Measurements from ENCODE around the gene TUBAL3. TPM values are rescaled to one million over a fixed set of nuclear protein-coding genes. Genes with fewer than 3 reads are reported as not detected.
"Not testable (repeated sequence)": the region's sequence is repeated elsewhere in the genome, so short reads cannot be mapped to it uniquely, and the experiment has no call there.

Gene TUBAL3
- total and polyA plus RNA-seq, 5 donors, result 0.43 to 1.7 (median 1.0) TPM

- H3K27me3 ChIP-seq (ENCODE audit: control insufficient read depth, insufficient read depth); H3K9me3 ChIP-seq (ENCODE audit: control insufficient read depth, low read length); H3K27ac ChIP-seq (ENCODE audit: low read length); ATAC-seq; H3K4me1 ChIP-seq (ENCODE audit: control insufficient read depth, insufficient read depth, low read length); DNase-seq; intact Hi-C loops (cut with DNase I); H3K4me3 ChIP-seq (ENCODE audit: low read length): not testable (repeated sequence)
- WGBS, result 95% methylated on average over 5 of the region's 5 CpGs
Observed at GRCh38 chr10:5379202-5379601, 25.4 kb downstream of the TUBAL3 start.

DNA sequence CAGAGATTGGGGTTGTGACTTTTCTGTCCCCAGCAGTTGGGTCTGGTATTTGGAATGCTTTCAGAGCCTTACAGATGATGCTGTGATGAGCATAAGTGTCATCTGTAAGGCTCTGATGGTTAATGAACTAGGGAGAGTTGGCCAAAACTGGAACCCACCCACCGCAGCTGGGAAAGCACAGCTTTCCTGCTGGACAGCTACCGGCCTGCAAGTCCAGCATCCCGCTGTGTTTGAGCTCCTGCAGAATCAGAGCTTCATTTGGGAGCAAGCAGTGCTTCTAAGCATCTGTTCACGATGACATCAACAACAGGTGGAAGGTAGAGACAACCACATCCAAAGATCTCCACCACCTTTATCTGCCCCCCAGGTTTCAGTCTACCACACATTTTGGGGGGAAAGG, 28.2 kb downstream of the TUBAL3 start:
- no peak for ATAC-seq
- H3K27ac ChIP-seq (ENCODE audit: low read length), result no peak overlapping the region
- H3K4me3 ChIP-seq (ENCODE audit: low read length), result no peak overlapping the region
- H3K27me3 ChIP-seq (ENCODE audit: control insufficient read depth, insufficient read depth), result no peaks in the 10 kb centered on the region
- H3K9me3 ChIP-seq (ENCODE audit: control insufficient read depth, low read length), result no peaks in the 10 kb centered on the region
- no peak for DNase-seq
- intact Hi-C loops (cut with DNase I), result no loop called here
- 64% methylated on average over 4 of the region's 4 CpGs for WGBS
- H3K4me1 ChIP-seq (ENCODE audit: control insufficient read depth, insufficient read depth, low read length), result no peaks in the 10 kb centered on the region

DNA sequence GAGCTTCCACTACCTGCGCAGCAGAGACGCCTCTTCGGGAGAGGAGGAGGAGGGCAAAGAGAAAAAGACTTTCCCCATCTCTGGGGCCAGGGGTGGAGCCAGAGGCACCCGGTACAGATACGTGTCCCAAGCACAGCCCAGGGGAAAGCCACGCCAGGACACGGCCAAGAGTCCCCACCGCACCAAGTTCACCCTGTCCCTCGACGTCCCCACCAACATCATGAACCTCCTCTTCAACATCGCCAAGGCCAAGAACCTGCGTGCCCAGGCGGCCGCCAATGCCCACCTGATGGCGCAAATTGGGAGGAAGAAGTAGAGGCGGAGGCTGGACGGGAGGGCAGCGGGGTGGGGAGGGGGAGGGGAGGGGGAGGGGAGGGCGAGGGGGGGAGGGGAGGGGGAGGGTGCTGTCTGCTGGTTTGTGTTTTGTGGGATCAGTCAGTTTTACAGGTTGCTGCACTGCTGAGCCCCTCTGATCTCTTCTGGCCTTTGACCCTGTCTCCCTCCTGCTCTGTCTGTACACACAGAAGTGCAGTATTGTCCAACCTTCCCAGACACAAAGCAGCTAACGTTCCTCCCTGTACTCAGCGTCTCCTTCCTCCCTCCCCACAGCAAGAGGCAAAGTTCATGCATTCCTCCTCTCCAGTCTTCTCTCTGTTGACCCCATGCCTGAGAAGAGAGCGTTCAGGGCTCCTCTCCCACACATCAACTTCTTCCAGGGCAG, 30.6 kb downstream of the TUBAL3 start:
- intact Hi-C loops (cut with DNase I), result no loop called here
- H3K4me1 ChIP-seq (ENCODE audit: control insufficient read depth, insufficient read depth, low read length), result no peaks in the 10 kb centered on the region
- ATAC-seq, result no peak
- WGBS, result 84% methylated on average over 20 of the region's 22 CpGs
- no peaks in the 10 kb centered on the region for H3K27me3 ChIP-seq (ENCODE audit: control insufficient read depth, insufficient read depth)
- H3K9me3 ChIP-seq (ENCODE audit: control insufficient read depth, low read length), result no peaks in the 10 kb centered on the region
- no peak overlapping the region for H3K27ac ChIP-seq (ENCODE audit: low read length)
- no peak overlapping the region for H3K4me3 ChIP-seq (ENCODE audit: low read length)
- no peak for DNase-seq

DNA sequence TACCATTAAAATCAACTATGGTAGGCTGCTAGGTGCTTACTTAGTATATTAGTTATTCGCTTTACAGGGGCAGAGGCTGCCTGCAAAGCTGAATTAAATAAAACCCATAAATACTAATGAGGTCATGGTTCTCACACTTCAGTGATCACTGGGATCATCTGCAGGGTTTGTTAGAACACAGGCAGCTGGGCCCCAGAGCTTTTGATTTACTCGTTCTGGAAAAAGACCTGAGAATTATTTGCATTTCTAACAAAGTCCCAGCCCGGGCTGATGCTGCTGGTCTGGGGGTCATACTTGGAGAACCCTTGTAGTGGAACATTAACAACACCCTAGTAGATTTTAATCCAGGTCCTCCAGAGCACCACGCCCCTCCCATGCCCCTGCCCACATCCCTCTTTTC, 31.3 kb downstream of the TUBAL3 start:
- Histone ChIP-seq H3K4me1 (ENCODE audit: control insufficient read depth, insufficient read depth, low read length) (no peaks in the 10 kb centered on the region), H3K4me3 (ENCODE audit: low read length) (no peak overlapping the region), H3K27ac (ENCODE audit: low read length) (no peak overlapping the region), H3K9me3 (ENCODE audit: control insufficient read depth, low read length) (no peaks in the 10 kb centered on the region), H3K27me3 (ENCODE audit: control insufficient read depth, insufficient read depth) (no peaks in the 10 kb centered on the region)
- WGBS, result 88% methylated on average over 4 of the region's 4 CpGs
- no peak for ATAC-seq
- intact Hi-C loops (cut with DNase I), result no loop called here
- DNase-seq, result no peak

DNA sequence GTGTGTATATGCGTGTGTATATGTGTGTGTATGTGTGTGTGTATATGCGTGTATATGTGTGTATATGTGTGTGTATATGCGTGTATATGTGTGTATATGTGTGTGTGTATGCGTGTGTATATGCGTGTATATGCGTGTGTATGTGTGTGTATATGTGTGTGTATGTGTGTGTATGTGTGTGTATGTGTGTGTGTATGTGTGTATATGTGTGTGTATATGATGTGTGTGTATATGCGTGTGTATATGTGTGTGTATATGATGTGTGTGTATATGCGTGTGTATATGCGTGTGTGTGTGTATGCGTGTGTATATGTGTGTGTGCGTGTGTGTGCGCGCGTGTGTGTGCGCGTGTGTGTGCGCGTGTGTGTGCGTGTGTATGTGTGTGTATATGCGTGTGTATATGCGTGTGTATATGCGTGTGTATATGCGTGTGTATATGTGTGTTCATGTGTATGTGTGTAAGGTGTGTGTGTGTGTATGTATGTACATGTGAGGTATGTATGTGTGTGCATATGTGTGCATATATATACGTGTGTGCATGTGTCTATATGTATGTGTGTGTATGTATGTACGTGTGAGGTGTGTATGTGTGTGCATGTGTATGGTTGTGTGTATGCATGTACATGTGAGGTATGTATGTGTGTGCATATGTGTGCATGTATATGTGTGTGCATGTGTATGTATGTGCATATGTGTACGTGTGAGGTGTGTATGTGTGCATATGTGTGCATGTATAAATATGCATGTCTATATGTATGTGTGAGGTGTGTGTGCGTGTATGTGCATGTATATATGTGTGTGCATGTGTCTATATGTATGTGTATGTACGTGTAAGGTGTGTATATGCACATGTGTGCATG, 33.9 kb downstream of the TUBAL3 start:
- H3K9me3 ChIP-seq (ENCODE audit: control insufficient read depth, low read length), result no peaks in the 10 kb centered on the region
- H3K4me3 ChIP-seq (ENCODE audit: low read length), result no peak overlapping the region
- no peaks in the 10 kb centered on the region for H3K27me3 ChIP-seq (ENCODE audit: control insufficient read depth, insufficient read depth)
- H3K4me1 ChIP-seq (ENCODE audit: control insufficient read depth, insufficient read depth, low read length), result no peaks in the 10 kb centered on the region
- DNase-seq, result no peak
- ATAC-seq, result no peak
- no peak overlapping the region for H3K27ac ChIP-seq (ENCODE audit: low read length)
- 75% methylated on average over 28 of the region's 28 CpGs for WGBS
- intact Hi-C loops (cut with DNase I), result no loop called here

DNA sequence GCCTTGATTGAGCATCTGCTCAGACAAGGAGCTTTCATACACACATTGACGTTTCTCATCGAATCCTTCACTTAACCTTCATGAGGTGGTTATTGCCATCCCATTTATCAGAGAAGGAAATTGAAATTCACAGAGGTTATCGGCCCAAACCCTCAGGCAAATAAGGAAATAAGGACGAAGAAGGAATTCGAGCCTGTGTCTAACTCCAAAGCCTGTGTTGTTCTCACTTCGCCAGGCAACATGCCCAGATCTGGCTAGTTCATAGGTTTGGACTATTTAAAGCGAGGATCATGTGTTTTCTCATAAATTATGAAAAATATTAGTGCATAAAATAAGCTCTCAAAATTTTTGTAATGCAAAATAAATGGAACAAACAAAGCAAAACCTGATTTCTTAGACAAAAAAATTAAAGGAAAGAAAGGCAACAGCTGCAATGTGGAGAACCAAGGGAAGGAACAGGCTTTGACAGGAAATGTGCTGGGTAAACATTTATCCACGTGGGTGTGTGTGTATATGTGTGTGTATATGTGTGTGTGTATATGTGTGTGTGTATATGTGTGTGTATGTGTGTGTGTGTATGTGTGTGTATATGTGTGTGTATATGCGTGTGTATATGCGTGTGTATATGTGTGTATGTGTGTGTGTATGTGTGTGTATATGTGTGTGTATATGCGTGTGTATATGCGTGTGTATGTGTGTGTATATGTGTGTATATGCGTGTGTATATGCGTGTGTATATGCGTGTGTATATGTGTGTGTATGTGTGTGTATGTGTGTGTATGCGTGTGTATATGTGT, 35.1 kb downstream of the TUBAL3 start:
- DNase-seq (no peak), ATAC-seq (no peak)
- WGBS, result 70% methylated on average over 16 of the region's 16 CpGs
- intact Hi-C loops (cut with DNase I), result no loop called here
- Histone ChIP-seq H3K27ac (ENCODE audit: low read length) (no peak overlapping the region), H3K4me1 (ENCODE audit: control insufficient read depth, insufficient read depth, low read length) (no peaks in the 10 kb centered on the region), H3K9me3 (ENCODE audit: control insufficient read depth, low read length) (no peaks in the 10 kb centered on the region), H3K27me3 (ENCODE audit: control insufficient read depth, insufficient read depth) (no peaks in the 10 kb centered on the region), H3K4me3 (ENCODE audit: low read length) (no peak overlapping the region)

DNA sequence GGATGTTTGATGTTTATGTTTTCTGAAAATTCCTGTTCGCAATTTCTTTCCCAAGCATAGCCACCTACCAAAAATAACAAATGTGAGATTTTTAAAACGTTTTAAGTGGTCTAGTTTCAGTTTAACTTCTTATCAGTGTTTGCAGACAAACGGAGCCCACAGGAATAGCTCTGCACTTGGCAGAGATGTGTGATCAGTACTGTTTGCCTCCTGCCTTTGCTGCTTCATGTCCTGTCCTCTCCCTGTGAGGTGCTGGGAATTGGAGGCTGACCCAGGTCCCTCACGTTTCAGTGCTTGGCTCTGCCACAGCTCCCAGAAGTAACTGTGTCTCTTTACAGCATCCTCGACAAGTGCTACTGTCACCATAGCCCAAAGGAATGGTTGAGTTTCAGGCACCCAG, 38.7 kb downstream of the TUBAL3 start:
- ATAC-seq, result no peak
- H3K4me1 ChIP-seq (ENCODE audit: control insufficient read depth, insufficient read depth, low read length), result no peaks in the 10 kb centered on the region
- intact Hi-C loops (cut with DNase I), result no loop called here
- H3K27ac ChIP-seq (ENCODE audit: low read length), result no peak overlapping the region
- H3K9me3 ChIP-seq (ENCODE audit: control insufficient read depth, low read length), result no peaks in the 10 kb centered on the region
- H3K4me3 ChIP-seq (ENCODE audit: low read length), result no peak overlapping the region
- no peaks in the 10 kb centered on the region for H3K27me3 ChIP-seq (ENCODE audit: control insufficient read depth, insufficient read depth)
- no peak for DNase-seq
- WGBS, result 17% methylated on average over 5 of the region's 5 CpGs

GRCh38 chr10:5364890-5365338, 39.7 kb downstream of the TUBAL3 start, which contains the start of gene UCN3:
UCN3 (plus strand) TSS chr10:5364966; CDS start chr10:5373721, 8,755 bp downstream.
- DNase-seq, result no peak
- intact Hi-C loops (cut with DNase I), result no loop called here
- 73% methylated on average over 21 of the region's 21 CpGs for WGBS

GRCh38 chr10:5364374-5364773, 40.3 kb downstream of the TUBAL3 start:
- Histone ChIP-seq H3K27ac (ENCODE audit: low read length) (no peak overlapping the region), H3K9me3 (ENCODE audit: control insufficient read depth, low read length) (no peaks in the 10 kb centered on the region), H3K4me3 (ENCODE audit: low read length) (no peak overlapping the region), H3K27me3 (ENCODE audit: control insufficient read depth, insufficient read depth) (peaks cover 2% of the 10 kb centered on the region), H3K4me1 (ENCODE audit: control insufficient read depth, insufficient read depth, low read length) (no peaks in the 10 kb centered on the region)
- DNase-seq (no peak), ATAC-seq (no peak)
- intact Hi-C loops (cut with DNase I), result no loop called here
- WGBS, result 90% methylated on average over 11 of the region's 11 CpGs

More at GRCh38 chr10:5364890-5365338, 39.7 kb downstream of the TUBAL3 start, which contains the start of gene UCN3:
- ATAC-seq, result no peak
- no peaks in the 10 kb centered on the region for H3K9me3 ChIP-seq (ENCODE audit: control insufficient read depth, low read length)
- H3K4me3 ChIP-seq (ENCODE audit: low read length), result no peak within 1 kb of the TSS
- no peak within 1 kb of the TSS for H3K27ac ChIP-seq (ENCODE audit: low read length)
- peaks cover 2% of the 10 kb centered on the region for H3K27me3 ChIP-seq (ENCODE audit: control insufficient read depth, insufficient read depth)
- H3K4me1 ChIP-seq (ENCODE audit: control insufficient read depth, insufficient read depth, low read length), result no peaks in the 10 kb centered on the region

DNA sequence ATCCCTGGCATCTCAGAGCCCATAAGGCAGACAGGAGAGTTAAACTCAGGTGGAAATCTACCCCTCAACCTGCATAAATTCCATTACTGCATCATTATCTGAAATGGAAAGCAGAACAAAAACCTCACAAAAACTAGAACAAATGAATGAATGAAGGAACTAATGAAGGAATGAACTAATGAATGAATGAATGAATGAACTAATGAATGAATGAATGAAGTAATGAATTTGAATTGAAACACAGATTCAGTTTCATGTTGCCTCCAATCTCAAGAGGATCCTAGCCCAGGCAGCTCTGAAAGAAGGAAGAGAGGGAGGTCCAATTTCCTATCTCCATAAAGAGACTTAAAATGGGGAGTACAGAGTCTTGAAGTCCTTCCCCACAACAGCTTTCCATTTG, 41.8 kb downstream of the TUBAL3 start:
- H3K4me3 ChIP-seq (ENCODE audit: low read length), result no peak overlapping the region
- no peaks in the 10 kb centered on the region for H3K9me3 ChIP-seq (ENCODE audit: control insufficient read depth, low read length)
- no peaks in the 10 kb centered on the region for H3K4me1 ChIP-seq (ENCODE audit: control insufficient read depth, insufficient read depth, low read length)
- peaks cover 2% of the 10 kb centered on the region for H3K27me3 ChIP-seq (ENCODE audit: control insufficient read depth, insufficient read depth)
- DNase-seq (no peak), ATAC-seq (no peak)
- intact Hi-C loops (cut with DNase I), result no loop called here
- no peak overlapping the region for H3K27ac ChIP-seq (ENCODE audit: low read length)

DNA sequence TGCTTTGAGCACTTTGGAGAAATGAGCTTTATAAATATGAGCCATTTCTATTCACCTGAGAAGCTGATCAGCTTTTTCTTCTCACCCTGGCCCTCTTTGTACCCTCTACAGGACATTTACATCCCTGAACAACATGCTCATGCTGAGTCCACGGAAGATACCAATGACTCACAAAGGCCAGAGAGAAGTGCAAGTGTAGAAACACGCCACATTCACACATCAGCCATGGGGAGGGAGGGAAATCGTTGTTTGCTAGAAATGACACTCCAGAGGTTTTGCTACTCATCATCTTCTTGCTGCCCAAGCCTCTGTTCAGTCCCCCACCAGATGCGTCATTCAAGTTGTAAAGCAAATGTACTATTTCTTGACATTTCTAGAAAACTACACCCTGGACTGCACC, 42.7 kb downstream of the TUBAL3 start:
- intact Hi-C loops (cut with DNase I), result no loop called here
- Histone ChIP-seq H3K27ac (ENCODE audit: low read length) (no peak overlapping the region), H3K9me3 (ENCODE audit: control insufficient read depth, low read length) (no peaks in the 10 kb centered on the region), H3K4me1 (ENCODE audit: control insufficient read depth, insufficient read depth, low read length) (no peaks in the 10 kb centered on the region), H3K4me3 (ENCODE audit: low read length) (no peak overlapping the region), H3K27me3 (ENCODE audit: control insufficient read depth, insufficient read depth) (peaks cover 2% of the 10 kb centered on the region)
- WGBS, result 87% methylated on average over 4 of the region's 4 CpGs
- DNase-seq, result no peak
- ATAC-seq, result no peak

Measured in right cardiac atrium (tissue), 5 donors.